HL-60 (cell line): ENCODE results near the gene B3GALNT1.

ENCODE experiments used
- DNase-seq, 2 experiments: peaks; one replicate each; pipeline ENCODE4 v3.0.0-alpha.2; 2010 to 2020; ENCODE audit warnings: low read depth in 1 of 2, low spot score in 1 of 2
- H3K27ac ChIP-seq: fragments of 250-450 bp; sonication (Bioruptor Pico); replicated peaks from 2 replicates; pipeline ENCODE4 v1.5.1; 2020; ENCODE audit warnings: mild to moderate bottlenecking, moderate library complexity
- H3K27me3 ChIP-seq: fragments of 250-450 bp; sonication (Bioruptor Pico); 2 replicates; pipeline ENCODE4 v1.5.1; 2021; ENCODE audit warnings: mild to moderate bottlenecking, moderate library complexity; ENCODE audit not compliant: insufficient read depth, poor library complexity, severe bottlenecking
- H3K4me3 ChIP-seq: replicated peaks from 2 replicates; pipeline ENCODE4 v1.5.1; 2011; ENCODE audit warnings: mild to moderate bottlenecking, control low read depth, low read length; ENCODE audit not compliant: insufficient read depth
- GABPA ChIP-seq: IDR thresholded peaks from 2 replicates; pipeline ENCODE4 v1.6.1; 2012; ENCODE audit warnings: low read depth
- POLR2AphosphoS5 ChIP-seq: IDR thresholded peaks from 2 replicates; pipeline ENCODE4 v1.6.1; 2012; ENCODE audit warnings: low read depth
- SPI1 ChIP-seq: IDR thresholded peaks from 2 replicates; pipeline ENCODE4 v1.6.1; 2012; ENCODE audit warnings: low read depth, mild to moderate bottlenecking, borderline replicate concordance
- TF ChIP-seq, protein P1 (sequence below): IDR thresholded peaks from one replicate; pipeline ENCODE4 v1.5.1; 2011; ENCODE audit warnings: low read length, control low read depth, inconsistent platforms; ENCODE audit not compliant: insufficient read depth
- TF ChIP-seq, protein P2 (sequence below): IDR thresholded peaks from 2 replicates; pipeline ENCODE4 v1.6.1; 2012; ENCODE audit warnings: low read depth; ENCODE audit not compliant: insufficient replicate concordance

B3GALNT1 gene

DNA sequence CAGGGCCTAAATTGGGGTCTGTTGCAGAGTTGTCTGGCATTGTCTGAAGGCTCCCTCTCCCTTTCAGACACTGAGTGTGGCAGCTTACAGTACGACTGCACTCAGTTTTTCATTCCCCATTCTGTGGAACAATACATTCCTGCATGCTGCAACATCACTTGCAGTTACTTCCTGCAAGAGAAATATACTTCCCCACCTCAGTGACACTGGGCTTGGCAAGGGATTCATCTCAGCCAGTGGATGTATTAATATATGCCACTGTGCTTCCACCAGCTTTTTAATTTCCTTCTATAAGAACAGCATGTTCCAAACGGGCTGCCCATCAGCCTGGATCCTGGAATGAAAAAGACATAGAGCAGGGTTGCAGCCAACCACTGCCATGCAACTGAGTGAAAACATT is 23.1 kb downstream of the B3GALNT1 start:
- TF ChIP-seq, protein P1, sequence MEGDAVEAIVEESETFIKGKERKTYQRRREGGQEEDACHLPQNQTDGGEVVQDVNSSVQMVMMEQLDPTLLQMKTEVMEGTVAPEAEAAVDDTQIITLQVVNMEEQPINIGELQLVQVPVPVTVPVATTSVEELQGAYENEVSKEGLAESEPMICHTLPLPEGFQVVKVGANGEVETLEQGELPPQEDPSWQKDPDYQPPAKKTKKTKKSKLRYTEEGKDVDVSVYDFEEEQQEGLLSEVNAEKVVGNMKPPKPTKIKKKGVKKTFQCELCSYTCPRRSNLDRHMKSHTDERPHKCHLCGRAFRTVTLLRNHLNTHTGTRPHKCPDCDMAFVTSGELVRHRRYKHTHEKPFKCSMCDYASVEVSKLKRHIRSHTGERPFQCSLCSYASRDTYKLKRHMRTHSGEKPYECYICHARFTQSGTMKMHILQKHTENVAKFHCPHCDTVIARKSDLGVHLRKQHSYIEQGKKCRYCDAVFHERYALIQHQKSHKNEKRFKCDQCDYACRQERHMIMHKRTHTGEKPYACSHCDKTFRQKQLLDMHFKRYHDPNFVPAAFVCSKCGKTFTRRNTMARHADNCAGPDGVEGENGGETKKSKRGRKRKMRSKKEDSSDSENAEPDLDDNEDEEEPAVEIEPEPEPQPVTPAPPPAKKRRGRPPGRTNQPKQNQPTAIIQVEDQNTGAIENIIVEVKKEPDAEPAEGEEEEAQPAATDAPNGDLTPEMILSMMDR, result no peak
- TF ChIP-seq, protein P2, sequence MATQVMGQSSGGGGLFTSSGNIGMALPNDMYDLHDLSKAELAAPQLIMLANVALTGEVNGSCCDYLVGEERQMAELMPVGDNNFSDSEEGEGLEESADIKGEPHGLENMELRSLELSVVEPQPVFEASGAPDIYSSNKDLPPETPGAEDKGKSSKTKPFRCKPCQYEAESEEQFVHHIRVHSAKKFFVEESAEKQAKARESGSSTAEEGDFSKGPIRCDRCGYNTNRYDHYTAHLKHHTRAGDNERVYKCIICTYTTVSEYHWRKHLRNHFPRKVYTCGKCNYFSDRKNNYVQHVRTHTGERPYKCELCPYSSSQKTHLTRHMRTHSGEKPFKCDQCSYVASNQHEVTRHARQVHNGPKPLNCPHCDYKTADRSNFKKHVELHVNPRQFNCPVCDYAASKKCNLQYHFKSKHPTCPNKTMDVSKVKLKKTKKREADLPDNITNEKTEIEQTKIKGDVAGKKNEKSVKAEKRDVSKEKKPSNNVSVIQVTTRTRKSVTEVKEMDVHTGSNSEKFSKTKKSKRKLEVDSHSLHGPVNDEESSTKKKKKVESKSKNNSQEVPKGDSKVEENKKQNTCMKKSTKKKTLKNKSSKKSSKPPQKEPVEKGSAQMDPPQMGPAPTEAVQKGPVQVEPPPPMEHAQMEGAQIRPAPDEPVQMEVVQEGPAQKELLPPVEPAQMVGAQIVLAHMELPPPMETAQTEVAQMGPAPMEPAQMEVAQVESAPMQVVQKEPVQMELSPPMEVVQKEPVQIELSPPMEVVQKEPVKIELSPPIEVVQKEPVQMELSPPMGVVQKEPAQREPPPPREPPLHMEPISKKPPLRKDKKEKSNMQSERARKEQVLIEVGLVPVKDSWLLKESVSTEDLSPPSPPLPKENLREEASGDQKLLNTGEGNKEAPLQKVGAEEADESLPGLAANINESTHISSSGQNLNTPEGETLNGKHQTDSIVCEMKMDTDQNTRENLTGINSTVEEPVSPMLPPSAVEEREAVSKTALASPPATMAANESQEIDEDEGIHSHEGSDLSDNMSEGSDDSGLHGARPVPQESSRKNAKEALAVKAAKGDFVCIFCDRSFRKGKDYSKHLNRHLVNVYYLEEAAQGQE, result no peak
- TF ChIP-seq POLR2AphosphoS5 (no peak), SPI1 (no peak), GABPA (no peak)
- H3K4me3 ChIP-seq, result no peak overlapping the region

DNA sequence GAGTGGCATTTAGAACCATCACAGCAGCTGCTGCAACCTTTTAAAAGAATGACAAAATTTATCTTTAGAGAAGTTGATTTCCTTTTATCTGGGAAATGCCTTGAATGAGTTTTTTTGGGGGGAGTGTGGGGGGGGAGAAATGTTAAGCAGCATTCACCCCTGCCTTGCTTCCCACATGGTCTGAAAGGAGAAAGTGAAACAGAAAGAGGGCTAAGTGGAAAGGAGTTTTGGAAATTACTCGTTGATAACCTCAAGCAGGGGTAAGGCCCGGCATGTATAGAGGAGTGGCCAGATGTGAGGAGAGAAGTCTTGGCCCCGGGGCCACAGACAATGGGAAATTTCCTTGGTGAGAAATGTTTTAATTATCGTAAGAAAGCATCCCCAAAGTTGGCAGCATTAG is 23.5 kb downstream of the B3GALNT1 start:
- no peak overlapping the region for H3K4me3 ChIP-seq
- TF ChIP-seq POLR2AphosphoS5 (no peak), SPI1 (no peak), GABPA (no peak)
- TF ChIP-seq, protein P1, result no peak
- TF ChIP-seq, protein P2, result no peak
- no peaks in the 10 kb centered on the region for H3K27me3 ChIP-seq
- no peak for DNase-seq
- no peak overlapping the region for H3K27ac ChIP-seq

More for the DNA sequence above, 23.1 kb downstream of the B3GALNT1 start:
- DNase-seq, result no peak
- no peaks in the 10 kb centered on the region for H3K27me3 ChIP-seq
- no peak overlapping the region for H3K27ac ChIP-seq

DNA sequence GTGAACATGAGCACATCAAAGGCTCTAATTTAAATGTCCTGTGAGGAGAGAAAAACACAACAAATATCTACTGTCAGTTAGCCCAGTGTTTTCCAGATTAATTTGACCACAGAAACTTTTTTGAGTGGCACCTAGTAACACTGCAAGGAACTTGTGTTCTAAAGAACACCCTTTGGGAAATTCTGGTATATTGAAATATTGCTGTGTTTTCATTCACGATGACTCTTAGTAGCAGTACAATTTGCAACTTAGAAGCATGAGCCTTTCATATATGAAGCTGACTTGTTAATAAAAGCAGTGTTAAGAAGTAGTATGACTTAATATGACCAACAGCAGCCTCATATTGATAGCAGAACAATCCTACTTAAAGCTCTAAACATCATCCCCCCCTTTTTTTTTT is 32.0 kb downstream of the B3GALNT1 start:
- no peak overlapping the region for H3K27ac ChIP-seq
- no peak for DNase-seq
- no peak overlapping the region for H3K4me3 ChIP-seq
- TF ChIP-seq, protein P1, result no peak
- TF ChIP-seq GABPA, result no peak
- no peak for TF ChIP-seq POLR2AphosphoS5
- TF ChIP-seq SPI1, result no peak
- TF ChIP-seq, protein P2, result no peak
- no peaks in the 10 kb centered on the region for H3K27me3 ChIP-seq
